ENCODE results near the gene MYO1B. TPM values are rescaled to one million over a fixed set of nuclear protein-coding genes. Genes with fewer than 3 reads are reported as not detected.
"Not testable (repeated sequence)": the region's sequence is repeated elsewhere in the genome, so short reads cannot be mapped to it uniquely, and the experiment has no call there.

MYO1B gene
- total RNA-seq, 2 donors from 2014 or later = 75.0 to 78.2 TPM

DNA sequence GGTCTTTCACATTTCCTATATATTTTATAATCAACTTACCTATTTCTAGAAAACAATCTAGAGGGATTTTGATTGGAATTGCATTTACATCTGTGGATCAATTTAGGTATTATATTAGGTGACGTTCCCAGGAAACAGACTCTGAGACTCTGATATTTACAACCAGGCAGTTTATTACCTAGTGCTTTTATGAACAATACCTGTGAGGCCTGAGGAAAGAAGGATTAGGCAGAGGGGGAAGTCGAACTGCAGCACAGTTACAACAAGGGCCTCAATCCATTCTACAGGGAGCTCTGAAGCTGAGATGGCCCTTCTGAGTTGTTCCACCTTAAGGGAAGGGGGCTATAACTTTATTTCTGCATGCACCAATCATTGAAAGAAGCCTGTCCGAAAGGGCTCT is 206.9 kb downstream of the MYO1B start:
- intact Hi-C loops (cut with DNase I) = no loop called here
- no peak for DNase-seq
- Histone ChIP-seq H3K27ac (no peak overlapping the region), H3K9ac (ENCODE audit: low read depth in 2 of 2, low read length in 2 of 2) (no peak overlapping the region), H3K4me1 (no peaks in the 10 kb centered on the region), H3K27me3 (no peaks in the 10 kb centered on the region), H3K9me3 (no peaks in the 10 kb centered on the region), H3K36me3 (no peaks in the 10 kb centered on the region), H3K4me3 (no peak overlapping the region)
- TF ChIP-seq, protein P1, sequence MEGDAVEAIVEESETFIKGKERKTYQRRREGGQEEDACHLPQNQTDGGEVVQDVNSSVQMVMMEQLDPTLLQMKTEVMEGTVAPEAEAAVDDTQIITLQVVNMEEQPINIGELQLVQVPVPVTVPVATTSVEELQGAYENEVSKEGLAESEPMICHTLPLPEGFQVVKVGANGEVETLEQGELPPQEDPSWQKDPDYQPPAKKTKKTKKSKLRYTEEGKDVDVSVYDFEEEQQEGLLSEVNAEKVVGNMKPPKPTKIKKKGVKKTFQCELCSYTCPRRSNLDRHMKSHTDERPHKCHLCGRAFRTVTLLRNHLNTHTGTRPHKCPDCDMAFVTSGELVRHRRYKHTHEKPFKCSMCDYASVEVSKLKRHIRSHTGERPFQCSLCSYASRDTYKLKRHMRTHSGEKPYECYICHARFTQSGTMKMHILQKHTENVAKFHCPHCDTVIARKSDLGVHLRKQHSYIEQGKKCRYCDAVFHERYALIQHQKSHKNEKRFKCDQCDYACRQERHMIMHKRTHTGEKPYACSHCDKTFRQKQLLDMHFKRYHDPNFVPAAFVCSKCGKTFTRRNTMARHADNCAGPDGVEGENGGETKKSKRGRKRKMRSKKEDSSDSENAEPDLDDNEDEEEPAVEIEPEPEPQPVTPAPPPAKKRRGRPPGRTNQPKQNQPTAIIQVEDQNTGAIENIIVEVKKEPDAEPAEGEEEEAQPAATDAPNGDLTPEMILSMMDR (IDR thresholded peaks at IDR 0.05) = no peak

DNA sequence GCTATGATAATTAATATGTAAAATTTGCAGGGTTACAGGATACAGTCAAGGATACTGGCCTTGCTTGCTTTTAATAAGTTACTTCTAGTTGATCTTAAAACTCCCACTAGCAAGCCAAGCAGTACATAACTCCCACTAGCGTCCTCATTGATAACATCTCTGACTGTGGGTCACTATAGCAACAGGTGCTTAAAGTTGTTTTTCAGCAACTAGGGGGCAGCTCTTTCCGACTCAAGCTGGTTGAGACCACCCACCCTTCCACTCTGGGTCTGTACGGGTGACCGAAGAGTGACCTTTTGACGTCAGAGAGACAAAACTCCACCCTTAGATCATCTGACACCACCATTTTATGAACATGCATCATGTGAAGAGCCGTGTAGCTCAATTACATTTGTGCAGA is 208.6 kb downstream of the MYO1B start:
- Histone ChIP-seq H3K9ac (ENCODE audit: low read depth in 2 of 2, low read length in 2 of 2) (no peak overlapping the region), H3K4me3 (no peak overlapping the region), H3K27me3 (no peaks in the 10 kb centered on the region), H3K4me1 (no peaks in the 10 kb centered on the region), H3K36me3 (no peaks in the 10 kb centered on the region), H3K9me3 (no peaks in the 10 kb centered on the region), H3K27ac (no peak overlapping the region)
- DNase-seq = no peak
- intact Hi-C loops (cut with DNase I) = no loop called here
- TF ChIP-seq, protein P1 (IDR thresholded peaks at IDR 0.05) = no peak

DNA sequence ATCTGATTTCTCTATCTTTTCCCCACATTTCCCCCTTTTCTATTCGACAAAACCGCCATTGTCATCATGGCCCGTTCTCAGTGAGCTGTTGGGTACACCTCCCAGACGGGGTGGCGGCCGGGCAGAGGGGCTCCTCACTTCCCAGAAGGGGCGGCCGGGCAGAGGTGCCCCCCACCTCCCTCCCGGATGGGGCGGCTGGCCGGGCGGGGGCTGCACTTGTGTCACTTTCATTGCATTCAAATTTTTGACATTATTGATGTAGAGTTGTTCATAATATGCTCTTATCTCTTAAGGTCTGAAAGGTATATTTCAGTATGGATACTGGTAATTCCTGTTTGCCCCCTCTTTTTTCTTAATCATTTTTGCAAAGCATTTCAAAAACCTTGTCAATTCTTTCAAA is 211.3 kb downstream of the MYO1B start:
- H3K4me1 ChIP-seq; intact Hi-C loops (cut with DNase I); H3K4me3 ChIP-seq; H3K9ac ChIP-seq (ENCODE audit: low read depth in 2 of 2, low read length in 2 of 2); H3K9me3 ChIP-seq; H3K27me3 ChIP-seq; H3K27ac ChIP-seq; H3K36me3 ChIP-seq; DNase-seq: not testable (repeated sequence)

DNA sequence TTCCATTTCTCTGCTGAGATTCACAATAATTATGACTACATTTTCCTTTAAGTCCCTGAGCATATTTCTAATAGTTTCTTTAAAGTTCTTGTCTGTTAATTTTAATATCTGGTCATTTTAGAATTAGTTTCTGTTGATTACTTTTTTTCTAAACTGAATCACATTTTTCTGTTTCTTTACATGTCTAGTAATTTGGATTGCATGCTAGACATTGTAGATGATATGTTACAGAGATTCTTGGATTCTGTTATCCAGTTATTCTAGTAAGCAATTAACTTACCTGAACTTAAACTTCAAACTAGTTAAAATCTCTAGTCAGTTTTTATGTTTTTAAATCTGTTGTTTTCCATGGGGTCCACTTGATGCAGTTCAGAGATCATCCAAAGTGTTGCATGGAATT is 214.0 kb downstream of the MYO1B start:
- Histone ChIP-seq H3K4me1 (no peaks in the 10 kb centered on the region), H3K4me3 (no peak overlapping the region), H3K27ac (no peak overlapping the region), H3K9ac (ENCODE audit: low read depth in 2 of 2, low read length in 2 of 2) (no peak overlapping the region), H3K9me3 (no peaks in the 10 kb centered on the region), H3K36me3 (no peaks in the 10 kb centered on the region), H3K27me3 (no peaks in the 10 kb centered on the region)
- no peak for DNase-seq
- TF ChIP-seq, protein P1 (IDR thresholded peaks at IDR 0.05) = no peak
- intact Hi-C loops (cut with DNase I) = no loop called here

DNA sequence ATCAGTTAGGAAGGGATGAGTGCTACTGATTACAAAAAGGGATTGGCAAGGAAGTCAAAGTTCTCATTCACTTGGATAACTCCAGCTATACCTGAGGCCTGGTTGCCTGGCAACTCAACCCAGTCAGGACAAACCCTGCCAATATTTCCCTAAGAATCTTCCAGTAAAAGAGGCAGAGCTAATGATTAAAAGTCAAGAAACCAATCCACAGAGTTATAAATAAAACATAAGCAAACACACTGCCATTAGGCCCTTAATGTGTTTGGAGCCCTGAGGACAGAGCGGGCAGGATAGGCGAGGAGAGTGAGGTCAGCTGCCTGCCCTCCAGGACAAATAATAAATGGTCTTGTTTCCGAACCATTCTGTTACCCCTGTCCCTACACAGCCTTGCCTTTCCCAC is 217.2 kb downstream of the MYO1B start:
- Histone ChIP-seq H3K27me3 (no peaks in the 10 kb centered on the region), H3K9ac (ENCODE audit: low read depth in 2 of 2, low read length in 2 of 2) (no peak overlapping the region), H3K4me3 (no peak overlapping the region), H3K36me3 (no peaks in the 10 kb centered on the region), H3K4me1 (no peaks in the 10 kb centered on the region), H3K9me3 (no peaks in the 10 kb centered on the region), H3K27ac (no peak overlapping the region)
- no peak for DNase-seq
- intact Hi-C loops (cut with DNase I) = no loop called here
- TF ChIP-seq, protein P1 (IDR thresholded peaks at IDR 0.05) = no peak

DNA sequence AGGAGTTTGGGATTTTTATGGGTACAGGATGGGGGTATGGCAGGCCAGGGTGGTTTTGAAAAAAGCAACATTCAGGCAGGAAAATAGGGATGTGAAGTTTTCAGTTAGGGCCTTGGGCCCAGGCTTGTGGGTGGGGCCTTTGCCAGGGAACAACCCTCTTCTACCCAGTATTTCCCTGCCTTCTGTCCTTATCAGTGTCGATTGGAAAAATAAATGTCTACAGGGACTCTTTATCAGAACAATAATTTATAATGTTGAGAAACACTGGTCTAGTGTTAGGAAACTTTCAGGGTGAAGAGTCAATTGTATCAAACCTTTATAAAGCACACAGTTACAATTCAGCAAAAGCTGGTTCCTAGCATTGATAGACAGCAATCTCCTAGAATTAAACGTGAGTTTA is 218.6 kb downstream of the MYO1B start:
- Histone ChIP-seq H3K27me3 (no peaks in the 10 kb centered on the region), H3K9ac (ENCODE audit: low read depth in 2 of 2, low read length in 2 of 2) (no peak overlapping the region), H3K27ac (no peak overlapping the region), H3K9me3 (no peaks in the 10 kb centered on the region), H3K36me3 (no peaks in the 10 kb centered on the region), H3K4me3 (no peak overlapping the region), H3K4me1 (no peaks in the 10 kb centered on the region)
- intact Hi-C loops (cut with DNase I) = no loop called here
- DNase-seq = no peak
- TF ChIP-seq, protein P1 (IDR thresholded peaks at IDR 0.05) = no peak
